DOHH2 (cell line): Measurements from ENCODE around the gene NHLH1.
"Not testable (repeated sequence)": the region's sequence is repeated elsewhere in the genome, so short reads cannot be mapped to it uniquely, and the experiment has no call there.

Source experiments
- H3F3A ChIP-seq: fragments of 200-600 bp; sonication (generic), shearing (Covaris generic); 2 replicates; pipeline ENCODE4 v1.6.0; 2016; ENCODE audit warnings: antibody characterized with exemption, mild to moderate bottlenecking; ENCODE audit not compliant: control insufficient read depth, insufficient read depth
- H3K27ac ChIP-seq: fragments of 200-600 bp; sonication (generic); 2 replicates; pipeline ENCODE4 v1.5.1; 2014; ENCODE audit warnings: low read depth, mild to moderate bottlenecking, low read length, moderate library complexity
- H3K27me3 ChIP-seq: fragments of 200-600 bp; sonication (generic); 2 replicates; pipeline ENCODE4 v1.6.1; 2014; ENCODE audit warnings: mild to moderate bottlenecking, low read length, mixed read lengths; ENCODE audit not compliant: control insufficient read depth
- H3K36me3 ChIP-seq: fragments of 200-600 bp; sonication (generic); 2 replicates; pipeline ENCODE4 v1.6.1; 2014; ENCODE audit warnings: mild to moderate bottlenecking, low read length, moderate library complexity, mixed read lengths; ENCODE audit not compliant: control insufficient read depth
- H3K4me1 ChIP-seq: fragments of 200-600 bp; sonication (generic); 2 replicates; pipeline ENCODE4 v1.6.1; 2014; ENCODE audit warnings: mild to moderate bottlenecking, low read length, mixed read lengths; ENCODE audit not compliant: control insufficient read depth
- H3K4me2 ChIP-seq: fragments of 200-600 bp; sonication (generic); 2 replicates; pipeline ENCODE4 v1.6.0; 2014; ENCODE audit warnings: mild to moderate bottlenecking, low read length, moderate library complexity
- H3K4me3 ChIP-seq: fragments of 200-600 bp; sonication (generic); 2 replicates; pipeline ENCODE4 v1.5.1; 2014; ENCODE audit warnings: mild to moderate bottlenecking, low read length, mixed read lengths
- H3K79me2 ChIP-seq: fragments of 200-600 bp; sonication (generic); 2 replicates; pipeline ENCODE4 v1.6.1; 2014; ENCODE audit warnings: mild to moderate bottlenecking, low read length, mixed read lengths; ENCODE audit not compliant: control insufficient read depth
- H3K9me2 ChIP-seq: fragments of 200-600 bp; sonication (generic); replicated peaks from 2 replicates; pipeline ENCODE4 v1.6.1; 2014; ENCODE audit warnings: mild to moderate bottlenecking, low read length, mixed read lengths; ENCODE audit not compliant: control insufficient read depth
- H3K9me3 ChIP-seq: fragments of 200-600 bp; sonication (generic); 2 replicates; pipeline ENCODE4 v1.6.1; 2014; ENCODE audit warnings: antibody characterized with exemption, low read length, mixed read lengths; ENCODE audit not compliant: control insufficient read depth, insufficient read depth
- H4K20me1 ChIP-seq: fragments of 200-600 bp; sonication (generic); 2 replicates; pipeline ENCODE4 v1.6.0; 2014; ENCODE audit warnings: low read depth, mild to moderate bottlenecking, antibody characterized with exemption, low read length, moderate library complexity; ENCODE audit not compliant: control insufficient read depth, insufficient read depth
- CTCF ChIP-seq: fragments of 200-600 bp; sonication (generic); IDR thresholded peaks from one replicate; pipeline ENCODE4 v1.5.1; 2014; ENCODE audit warnings: antibody characterized with exemption, mild to moderate bottlenecking, low read depth, low read length; ENCODE audit not compliant: poor library complexity, severe bottlenecking
- EZH2phosphoT487 ChIP-seq: fragments of 200-600 bp; sonication (generic); IDR thresholded peaks from 2 replicates; pipeline ENCODE4 v1.6.1; 2017; ENCODE audit warnings: borderline replicate concordance, mild to moderate bottlenecking, antibody characterized with exemption, low read length, moderate library complexity, mixed read lengths

Gene NHLH1

DNA sequence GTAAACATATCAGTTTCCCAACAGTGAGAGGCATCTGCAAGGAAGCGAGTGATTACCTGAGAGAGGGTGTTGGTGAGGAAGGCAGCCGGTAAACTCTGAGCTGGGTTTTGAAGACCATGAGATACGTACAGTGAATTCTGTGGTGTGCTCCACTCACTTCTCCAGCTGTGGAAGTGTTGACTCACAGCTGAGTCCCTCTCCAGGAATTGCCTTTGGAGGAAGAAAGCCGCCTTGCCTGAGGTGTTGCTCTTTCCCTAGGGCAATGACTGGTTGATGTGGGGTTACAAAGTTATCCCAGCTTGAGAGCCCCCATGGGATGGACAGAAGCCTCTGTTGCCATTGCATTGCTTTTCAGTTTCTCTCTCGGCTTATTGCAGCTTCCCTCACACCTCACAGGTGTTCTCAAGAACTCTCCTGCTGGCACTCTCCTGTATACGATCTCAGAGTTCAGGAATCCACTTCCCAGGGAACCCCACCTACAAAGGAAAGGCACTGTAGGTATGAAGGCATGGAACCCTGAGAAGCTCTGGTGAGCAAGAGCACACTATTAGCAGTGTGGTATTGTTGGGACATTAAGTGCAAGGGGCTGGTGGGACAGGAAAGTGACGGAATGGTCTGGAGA, 10.8 kb downstream of the NHLH1 start:
- Histone ChIP-seq H3F3A (no peaks in the 10 kb centered on the region), H3K9me2 (no peaks in the 10 kb centered on the region), H3K9me3 (no peaks in the 10 kb centered on the region), H3K36me3 (no peaks in the 10 kb centered on the region), H4K20me1 (no peaks in the 10 kb centered on the region), H3K27me3 (peaks cover 10% of the 10 kb centered on the region), H3K4me3 (no peak overlapping the region), H3K79me2 (no peaks in the 10 kb centered on the region), H3K27ac (no peak overlapping the region), H3K4me2 (no peak overlapping the region), H3K4me1 (peaks cover 16% of the 10 kb centered on the region)
- TF ChIP-seq CTCF (no peak), EZH2phosphoT487 (no peak)

- H3K4me2 ChIP-seq, H3K27ac ChIP-seq, H3F3A ChIP-seq, H3K36me3 ChIP-seq, H3K27me3 ChIP-seq, H3K4me1 ChIP-seq, H3K9me3 ChIP-seq, H3K79me2 ChIP-seq, H3K9me2 ChIP-seq, H4K20me1 ChIP-seq, H3K4me3 ChIP-seq: not testable (repeated sequence)
Observed at GRCh38 chr1:160384812-160385211, 17.9 kb downstream of the NHLH1 start.

DNA sequence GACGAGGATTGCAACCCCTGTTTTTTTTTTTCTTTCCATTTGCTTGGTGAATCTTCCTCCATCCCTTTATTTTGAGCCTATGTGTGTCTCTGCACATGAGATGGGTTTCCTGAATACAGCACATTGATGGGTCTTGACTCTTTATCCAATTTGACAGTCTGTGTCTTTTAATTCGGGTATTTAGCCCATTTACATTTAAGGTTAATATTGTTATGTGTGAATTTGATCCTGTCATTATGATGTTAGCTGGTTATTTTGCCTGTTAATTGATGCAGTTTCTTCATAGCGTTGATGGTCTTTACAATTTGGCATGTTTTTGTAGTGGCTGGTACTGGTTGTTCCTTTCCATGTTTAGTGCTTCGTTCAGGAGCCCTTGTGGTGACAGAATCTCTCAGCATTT, 21.5 kb downstream of the NHLH1 start:
- not testable (repeated sequence) for H3K79me2 ChIP-seq, H3K36me3 ChIP-seq, H3F3A ChIP-seq, H3K27ac ChIP-seq, H3K4me2 ChIP-seq, H3K4me3 ChIP-seq, H3K27me3 ChIP-seq, H3K4me1 ChIP-seq, H3K9me2 ChIP-seq, H3K9me3 ChIP-seq, H4K20me1 ChIP-seq

- H3K4me1 ChIP-seq = no peaks in the 10 kb centered on the region
- H3K79me2 ChIP-seq = no peaks in the 10 kb centered on the region
- H4K20me1 ChIP-seq = no peaks in the 10 kb centered on the region
- no peak overlapping the region for H3K4me2 ChIP-seq
- no peaks in the 10 kb centered on the region for H3K9me3 ChIP-seq
- no peak overlapping the region for H3K27ac ChIP-seq
- TF ChIP-seq EZH2phosphoT487 (no peak), CTCF (no peak)
- H3K4me3 ChIP-seq = no peak overlapping the region
- H3K36me3 ChIP-seq = no peaks in the 10 kb centered on the region
- peaks cover 17% of the 10 kb centered on the region for H3K27me3 ChIP-seq
- H3F3A ChIP-seq = no peaks in the 10 kb centered on the region
- no peaks in the 10 kb centered on the region for H3K9me2 ChIP-seq
Observed at GRCh38 chr1:160394673-160395072, 27.8 kb downstream of the NHLH1 start.
